ENCODE results near the gene TMEM259.

The TMEM259 gene

DNA sequence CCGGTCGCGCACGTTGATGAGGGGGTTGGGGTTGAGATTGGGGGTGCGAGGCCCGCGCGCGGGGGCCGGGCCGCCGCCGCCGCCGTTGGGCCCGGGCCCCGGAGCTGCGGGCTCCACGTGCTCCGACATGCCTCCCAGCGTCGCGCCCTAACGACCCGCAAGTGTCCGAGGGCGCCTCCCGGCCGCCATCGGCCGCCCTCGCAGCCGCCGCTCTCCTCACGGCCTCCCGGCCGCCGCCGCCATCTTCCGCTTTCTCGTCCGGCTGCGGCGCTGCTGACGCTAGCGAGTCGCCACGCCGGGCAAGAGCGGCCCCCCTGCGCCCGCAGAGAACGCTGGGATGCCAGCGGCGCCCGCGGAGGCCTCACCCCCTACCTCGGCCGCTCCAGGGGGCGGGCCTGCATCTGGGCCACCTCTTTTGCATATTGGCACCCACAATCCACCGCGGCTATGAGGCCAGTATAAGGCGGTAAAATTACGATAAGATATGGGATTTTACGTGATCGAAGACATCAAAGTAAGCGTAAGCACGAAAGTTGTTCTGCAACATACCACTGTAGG lies at the start of gene TMEM259:
Gene TMEM259, minus strand, starts transcription at position 256 of the 558 bp plus-strand sequence. Its CDS starts 127 bp downstream, at position 129.
- DNase-seq (ENCODE audit: extremely low read depth, insufficient read length) = peak; percentile 96
- TF ChIP-seq, protein P1, sequence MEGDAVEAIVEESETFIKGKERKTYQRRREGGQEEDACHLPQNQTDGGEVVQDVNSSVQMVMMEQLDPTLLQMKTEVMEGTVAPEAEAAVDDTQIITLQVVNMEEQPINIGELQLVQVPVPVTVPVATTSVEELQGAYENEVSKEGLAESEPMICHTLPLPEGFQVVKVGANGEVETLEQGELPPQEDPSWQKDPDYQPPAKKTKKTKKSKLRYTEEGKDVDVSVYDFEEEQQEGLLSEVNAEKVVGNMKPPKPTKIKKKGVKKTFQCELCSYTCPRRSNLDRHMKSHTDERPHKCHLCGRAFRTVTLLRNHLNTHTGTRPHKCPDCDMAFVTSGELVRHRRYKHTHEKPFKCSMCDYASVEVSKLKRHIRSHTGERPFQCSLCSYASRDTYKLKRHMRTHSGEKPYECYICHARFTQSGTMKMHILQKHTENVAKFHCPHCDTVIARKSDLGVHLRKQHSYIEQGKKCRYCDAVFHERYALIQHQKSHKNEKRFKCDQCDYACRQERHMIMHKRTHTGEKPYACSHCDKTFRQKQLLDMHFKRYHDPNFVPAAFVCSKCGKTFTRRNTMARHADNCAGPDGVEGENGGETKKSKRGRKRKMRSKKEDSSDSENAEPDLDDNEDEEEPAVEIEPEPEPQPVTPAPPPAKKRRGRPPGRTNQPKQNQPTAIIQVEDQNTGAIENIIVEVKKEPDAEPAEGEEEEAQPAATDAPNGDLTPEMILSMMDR (IDR thresholded peaks at IDR 0.05; ENCODE audit: insufficient read depth, low read length, poor library complexity, severe bottlenecking) = no peak

DNA sequence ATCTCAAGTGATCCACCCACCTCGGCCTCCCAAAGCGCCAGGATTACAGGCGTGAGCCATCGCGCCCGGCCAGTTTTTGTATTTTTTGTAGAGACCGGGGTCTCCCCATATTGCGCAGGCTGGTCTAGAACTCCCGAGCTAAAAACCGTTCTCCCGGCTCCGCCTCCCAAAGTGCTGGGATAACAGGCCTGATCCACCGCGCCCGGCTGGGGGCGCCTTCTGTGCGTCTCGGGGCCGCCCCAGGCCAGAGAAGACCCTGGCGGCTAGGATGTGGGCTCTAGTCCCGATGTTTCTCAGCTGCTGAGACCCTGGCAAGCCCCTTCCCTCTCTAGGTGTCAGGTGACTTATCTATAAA lies 49.6 kb upstream of the TMEM259 start:
- Histone ChIP-seq H3K27me3 (replicated peaks; ENCODE audit: control insufficient read depth, insufficient read depth, low read length) (no peaks in the 10 kb centered on the region), H3K4me3 (replicated peaks; ENCODE audit: low read depth, low read length) (no peak overlapping the region), H3K36me3 (ENCODE audit: control insufficient read depth, insufficient read depth, low read length) (peaks cover 20% of the 10 kb centered on the region)
- no peak for DNase-seq (ENCODE audit: extremely low read depth, insufficient read length)
- TF ChIP-seq, protein P1 (IDR thresholded peaks at IDR 0.05; ENCODE audit: insufficient read depth, low read length, poor library complexity, severe bottlenecking) = no peak

More for the DNA sequence above, at the start of gene TMEM259:
- H3K4me3 ChIP-seq (replicated peaks; ENCODE audit: low read depth, low read length) = peak within 1 kb of the TSS; percentile 98
- peaks cover 8% of the 10 kb centered on the region for H3K36me3 ChIP-seq (ENCODE audit: control insufficient read depth, insufficient read depth, low read length)
- no peaks in the 10 kb centered on the region for H3K27me3 ChIP-seq (replicated peaks; ENCODE audit: control insufficient read depth, insufficient read depth, low read length)

DNA sequence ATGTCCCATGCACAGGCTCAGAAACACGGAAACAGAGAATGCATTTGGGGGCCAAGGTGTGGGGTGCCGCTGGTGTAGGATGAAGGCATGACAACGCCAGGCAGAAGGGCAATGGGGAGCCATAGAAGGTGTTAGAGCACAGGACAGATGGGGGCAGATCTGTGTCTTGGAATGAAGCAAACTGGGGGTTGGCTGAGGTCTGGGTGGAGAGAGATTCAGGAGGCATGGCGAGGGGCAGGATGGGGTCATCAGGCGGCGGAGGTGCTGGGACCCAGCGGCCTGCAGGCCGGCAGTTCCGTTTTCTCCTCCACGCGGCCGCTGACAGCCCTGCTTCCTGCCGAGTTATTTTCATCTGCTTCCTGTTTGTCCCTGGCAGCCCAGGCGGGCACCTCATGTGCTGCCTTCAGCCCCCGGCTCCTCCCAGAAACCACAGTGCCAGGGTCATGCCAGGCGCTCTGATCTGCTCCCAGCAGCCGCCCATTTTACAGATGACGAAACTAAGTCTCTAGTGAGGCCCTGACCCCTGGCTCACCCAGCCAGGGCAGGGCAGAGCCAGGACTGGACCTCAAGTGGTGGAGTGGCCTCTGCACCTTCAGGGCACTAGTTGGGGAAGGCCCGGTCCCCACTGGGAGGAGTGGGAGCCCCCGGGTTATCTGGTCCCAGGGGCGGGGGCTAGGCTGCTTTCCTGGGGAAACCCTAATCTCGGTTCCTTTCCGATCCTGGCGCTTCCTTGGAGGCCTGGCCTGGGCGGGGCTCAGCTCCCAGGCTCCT lies 48.3 kb upstream of the TMEM259 start:
- DNase-seq (ENCODE audit: extremely low read depth, insufficient read length) = peak; percentile 74
- TF ChIP-seq, protein P1 (IDR thresholded peaks at IDR 0.05; ENCODE audit: insufficient read depth, low read length, poor library complexity, severe bottlenecking) = no peak
- H3K4me3 ChIP-seq (replicated peaks; ENCODE audit: low read depth, low read length) = peak overlapping the region; percentile 89
- H3K36me3 ChIP-seq (ENCODE audit: control insufficient read depth, insufficient read depth, low read length) = peaks cover 18% of the 10 kb centered on the region
- no peaks in the 10 kb centered on the region for H3K27me3 ChIP-seq (replicated peaks; ENCODE audit: control insufficient read depth, insufficient read depth, low read length)

DNA sequence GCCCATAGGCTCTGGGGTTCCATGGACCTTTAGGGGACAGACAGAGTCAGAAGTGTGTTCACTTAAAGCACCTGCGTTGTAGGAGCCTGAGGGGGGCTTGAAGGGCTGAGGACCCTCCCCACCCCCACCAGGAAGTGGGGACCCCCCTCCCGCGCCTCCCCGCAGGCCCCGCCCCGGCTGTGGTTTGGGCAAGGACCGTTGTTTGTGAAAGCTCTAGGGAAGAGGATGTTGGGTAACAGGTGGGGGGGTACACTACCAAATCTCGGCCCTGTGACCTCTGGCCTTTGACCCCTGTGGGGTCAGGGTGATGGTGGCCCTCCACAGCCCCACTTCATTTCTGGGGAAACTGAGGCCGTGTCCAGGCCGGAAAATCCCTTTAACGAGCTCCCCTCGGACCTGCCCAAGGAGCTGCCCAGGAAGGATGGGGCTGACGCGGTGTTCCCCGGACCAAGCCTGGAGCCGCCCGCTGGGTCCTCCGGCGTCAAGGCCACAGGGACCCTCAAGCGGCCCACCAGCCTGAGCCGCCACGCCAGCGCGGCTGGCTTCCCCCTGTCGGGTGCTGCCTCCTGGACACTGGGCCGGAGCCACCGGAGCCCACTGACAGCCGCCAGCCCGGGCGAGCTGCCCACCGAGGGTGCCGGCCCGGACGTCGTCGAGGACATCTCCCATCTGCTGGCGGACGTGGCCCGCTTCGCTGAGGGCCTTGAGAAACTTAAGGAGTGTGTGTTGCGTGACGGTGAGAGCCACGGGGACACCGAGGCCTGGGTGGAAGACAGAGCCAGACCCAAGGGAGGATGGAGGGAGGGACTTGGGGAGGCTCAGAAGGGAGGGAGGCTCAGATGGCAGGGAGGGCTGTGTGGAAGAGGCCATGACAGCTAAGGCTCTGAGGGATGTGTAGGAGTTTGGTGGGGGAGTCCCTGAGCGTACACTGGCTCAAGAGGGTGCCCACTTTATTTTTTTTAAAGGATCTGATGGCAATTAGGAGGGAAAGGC lies 47.4 kb upstream of the TMEM259 start:
- Histone ChIP-seq H3K27me3 (replicated peaks; ENCODE audit: control insufficient read depth, insufficient read depth, low read length) (no peaks in the 10 kb centered on the region), H3K4me3 (replicated peaks; ENCODE audit: low read depth, low read length) (peak overlapping the region; percentile 89)
- DNase-seq (ENCODE audit: extremely low read depth, insufficient read length) = no peak

GRCh38 chr19:1067341-1067957 lies 46.5 kb upstream of the TMEM259 start:
- no peaks in the 10 kb centered on the region for H3K27me3 ChIP-seq (replicated peaks; ENCODE audit: control insufficient read depth, insufficient read depth, low read length)
- peaks cover 7% of the 10 kb centered on the region for H3K36me3 ChIP-seq (ENCODE audit: control insufficient read depth, insufficient read depth, low read length)
- no peak for DNase-seq (ENCODE audit: extremely low read depth, insufficient read length)
- TF ChIP-seq, protein P1 (IDR thresholded peaks at IDR 0.05; ENCODE audit: insufficient read depth, low read length, poor library complexity, severe bottlenecking) = no peak
- peak overlapping the region; percentile 89 for H3K4me3 ChIP-seq (replicated peaks; ENCODE audit: low read depth, low read length)

More for the DNA sequence above, 47.4 kb upstream of the TMEM259 start:
- TF ChIP-seq, protein P1 (IDR thresholded peaks at IDR 0.05; ENCODE audit: insufficient read depth, low read length, poor library complexity, severe bottlenecking) = no peak
- peaks cover 12% of the 10 kb centered on the region for H3K36me3 ChIP-seq (ENCODE audit: control insufficient read depth, insufficient read depth, low read length)

Measured in GM06990 (cell line).